Mammary epithelial cell (primary cell): ENCODE measurements around the gene KIF5C.

Source experiments
- CTCF ChIP-seq, 2 donors: IDR thresholded peaks in 1 of 2; conservative IDR thresholded peaks in 1 of 2; 2 replicates each; pipeline ENCODE4 v1.5.1; 2011 to 2012; ENCODE audit warnings: inconsistent platforms in 2 of 2, low read length in 2 of 2, mild to moderate bottlenecking in 2 of 2, control low read depth in 1 of 2, low read depth in 1 of 2; ENCODE audit not compliant: insufficient read depth in 1 of 2; ENCODE audit errors: extremely low read depth in 1 of 2
- EZH2 ChIP-seq: IDR thresholded peaks from 2 replicates; pipeline ENCODE4 v1.6.1; 2012; ENCODE audit warnings: low read length, inconsistent platforms, borderline replicate concordance

- peak; percentile 66 to 80 for TF ChIP-seq CTCF (conservative IDR thresholded peaks at IDR 0.05 in 1 of 2, IDR thresholded peaks at IDR 0.05 in 1 of 2; ENCODE audit: extremely low read depth in 1 of 2, insufficient read depth in 1 of 2, low read depth in 1 of 2, low read length in 2 of 2)
- no peak for TF ChIP-seq EZH2
Measured at GRCh38 chr2:148989882-148990493, 115.0 kb downstream of the KIF5C start.
